ENCODE data around the gene TBC1D14. TPM values are rescaled to one million over a fixed set of nuclear protein-coding genes. Genes with fewer than 3 reads are reported as not detected.

TBC1D14 gene
- total RNA-seq, 4 donors from 2014 or later: 39.8 to 47.0 (median 46.0) TPM

- H3K4me3 ChIP-seq (replicated peaks in 1 of 3): no peak overlapping the region
- H3K9me3 ChIP-seq: no peaks in the 10 kb centered on the region
- 90 to 99% methylated on average over 2 to 4 of the region's 4 CpGs for WGBS, 2 donors
- intact Hi-C loops (cut with DNase I): no loop called here
- TF ChIP-seq POLR2A (IDR thresholded peaks at IDR 0.05): no peak
- TF ChIP-seq, protein P1, sequence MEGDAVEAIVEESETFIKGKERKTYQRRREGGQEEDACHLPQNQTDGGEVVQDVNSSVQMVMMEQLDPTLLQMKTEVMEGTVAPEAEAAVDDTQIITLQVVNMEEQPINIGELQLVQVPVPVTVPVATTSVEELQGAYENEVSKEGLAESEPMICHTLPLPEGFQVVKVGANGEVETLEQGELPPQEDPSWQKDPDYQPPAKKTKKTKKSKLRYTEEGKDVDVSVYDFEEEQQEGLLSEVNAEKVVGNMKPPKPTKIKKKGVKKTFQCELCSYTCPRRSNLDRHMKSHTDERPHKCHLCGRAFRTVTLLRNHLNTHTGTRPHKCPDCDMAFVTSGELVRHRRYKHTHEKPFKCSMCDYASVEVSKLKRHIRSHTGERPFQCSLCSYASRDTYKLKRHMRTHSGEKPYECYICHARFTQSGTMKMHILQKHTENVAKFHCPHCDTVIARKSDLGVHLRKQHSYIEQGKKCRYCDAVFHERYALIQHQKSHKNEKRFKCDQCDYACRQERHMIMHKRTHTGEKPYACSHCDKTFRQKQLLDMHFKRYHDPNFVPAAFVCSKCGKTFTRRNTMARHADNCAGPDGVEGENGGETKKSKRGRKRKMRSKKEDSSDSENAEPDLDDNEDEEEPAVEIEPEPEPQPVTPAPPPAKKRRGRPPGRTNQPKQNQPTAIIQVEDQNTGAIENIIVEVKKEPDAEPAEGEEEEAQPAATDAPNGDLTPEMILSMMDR (IDR thresholded peaks at IDR 0.05): no peak
- peaks cover 4 to 7% of the 10 kb centered on the region in 2 donors for H3K36me3 ChIP-seq
- no peaks in the 10 kb centered on the region for H3K27me3 ChIP-seq
- H3K27ac ChIP-seq: no peak overlapping the region
- peaks cover 7 to 20% of the 10 kb centered on the region in 2 donors for H3K4me1 ChIP-seq
- no peak for DNase-seq
Observed at GRCh38 chr4:6928081-6928480, 18.5 kb downstream of the TBC1D14 start.

DNA sequence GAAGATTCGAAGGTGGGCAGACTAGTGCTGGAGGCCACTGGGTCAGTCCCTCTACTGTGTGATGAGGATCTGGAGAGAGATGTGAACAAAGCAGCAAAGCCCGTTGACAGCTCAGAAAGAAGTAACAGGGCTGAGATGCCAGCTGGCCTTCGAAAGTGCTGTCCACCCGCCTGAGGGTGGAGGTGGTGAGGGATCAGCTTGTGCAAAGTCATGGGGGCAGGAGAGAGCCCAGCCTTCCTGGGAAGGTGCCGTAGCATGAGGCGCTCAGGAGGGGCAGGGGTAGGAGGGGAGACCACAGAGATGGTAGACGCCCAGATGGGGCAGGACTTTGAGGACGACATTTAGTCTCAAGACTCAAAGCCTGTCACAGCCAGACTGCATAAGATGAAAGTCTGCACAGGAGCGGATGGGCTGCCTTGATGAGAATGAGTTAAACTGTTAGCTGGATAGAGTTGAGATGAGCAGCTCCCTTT, 19.7 kb downstream of the TBC1D14 start:
- Histone ChIP-seq H3K36me3 (no peaks in the 10 kb centered on the region), H3K4me1 (peaks cover 7 to 15% of the 10 kb centered on the region in 2 donors), H3K9me3 (no peaks in the 10 kb centered on the region), H3K27ac (no peak overlapping the region), H3K4me3 (replicated peaks in 1 of 3) (no peak overlapping the region), H3K27me3 (no peaks in the 10 kb centered on the region)
- TF ChIP-seq, protein P1 (IDR thresholded peaks at IDR 0.05): no peak
- TF ChIP-seq POLR2A (IDR thresholded peaks at IDR 0.05): no peak
- intact Hi-C loops (cut with DNase I): no loop called here
- 72 to 77% methylated on average over 9 of the region's 9 CpGs for WGBS, 2 donors
- no peak for DNase-seq

DNA sequence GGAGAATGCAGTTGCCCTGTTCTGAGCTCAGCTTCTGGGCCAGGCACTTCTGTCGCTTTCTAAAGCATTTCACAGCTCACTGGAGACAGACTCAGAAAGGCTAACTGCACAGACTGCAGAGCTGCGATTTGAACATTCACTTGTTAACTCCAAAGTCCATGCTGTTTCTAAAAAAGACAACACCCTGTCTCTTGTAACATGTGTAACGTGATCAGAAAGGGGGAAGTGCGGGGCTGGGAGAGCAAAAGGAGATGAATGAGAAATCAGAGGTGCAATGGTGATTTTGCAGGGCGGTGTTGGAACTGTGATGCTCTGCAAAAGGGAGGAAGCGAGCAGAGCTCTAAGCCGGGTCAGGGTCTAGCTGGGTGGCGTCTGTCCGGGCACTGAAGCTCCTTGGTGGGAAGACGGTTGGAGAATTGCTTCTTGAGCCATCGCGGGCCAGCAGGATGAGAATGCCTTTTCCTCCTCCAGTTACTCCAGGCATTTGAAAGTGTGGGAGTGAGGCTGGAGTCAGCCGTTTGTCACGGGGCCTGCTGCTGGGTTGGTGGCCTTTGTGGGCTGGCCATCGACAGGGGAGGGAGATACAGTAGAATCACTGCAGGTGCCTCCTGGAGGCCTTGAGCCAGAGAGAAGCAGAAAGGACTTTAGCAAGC, 20.3 kb downstream of the TBC1D14 start:
- intact Hi-C loops (cut with DNase I): no loop called here
- no peak overlapping the region for H3K27ac ChIP-seq
- no peaks in the 10 kb centered on the region for H3K36me3 ChIP-seq
- 50 to 54% methylated on average over 15 of the region's 15 CpGs for WGBS, 2 donors
- H3K9me3 ChIP-seq: no peaks in the 10 kb centered on the region
- H3K4me3 ChIP-seq (replicated peaks in 1 of 3): no peak overlapping the region
- TF ChIP-seq POLR2A (IDR thresholded peaks at IDR 0.05): no peak
- TF ChIP-seq, protein P1 (IDR thresholded peaks at IDR 0.05): no peak
- no peak for DNase-seq
- no peaks in the 10 kb centered on the region for H3K27me3 ChIP-seq
- H3K4me1 ChIP-seq: peaks cover 7 to 15% of the 10 kb centered on the region in 2 donors

- Histone ChIP-seq H3K36me3 (no peaks in the 10 kb centered on the region), H3K4me1 (peaks cover 7 to 11% of the 10 kb centered on the region in 2 donors), H3K9me3 (no peaks in the 10 kb centered on the region), H3K27me3 (no peaks in the 10 kb centered on the region), H3K4me3 (replicated peaks in 1 of 3) (no peak overlapping the region), H3K27ac (no peak overlapping the region)
- no peak for DNase-seq
- WGBS, 2 donors: 93 to 100% methylated on average over 3 of the region's 3 CpGs
- TF ChIP-seq, protein P1 (IDR thresholded peaks at IDR 0.05): no peak
- no peak for TF ChIP-seq POLR2A (IDR thresholded peaks at IDR 0.05)
- intact Hi-C loops (cut with DNase I): no loop called here
Observed at GRCh38 chr4:6932475-6932874, 22.8 kb downstream of the TBC1D14 start.

DNA sequence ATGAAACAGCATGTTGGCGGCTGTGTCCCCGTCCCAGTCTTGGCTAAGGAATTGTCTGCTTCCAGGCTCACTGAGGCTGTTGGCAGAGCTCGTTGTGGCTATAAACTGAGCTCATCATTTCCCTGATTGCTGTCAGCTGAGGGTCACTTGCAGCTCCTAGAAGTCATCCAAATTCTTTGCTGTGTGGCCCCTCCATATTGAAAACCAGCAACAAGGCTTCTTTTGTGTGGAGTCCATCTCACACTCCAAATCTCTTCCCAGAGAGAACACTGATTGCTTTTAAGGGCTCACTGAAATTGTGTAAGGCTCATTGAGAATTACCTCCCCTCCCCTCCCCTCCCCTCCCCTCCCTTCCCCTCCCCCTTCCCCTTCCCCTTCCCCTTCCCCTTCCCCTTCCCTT, 23.3 kb downstream of the TBC1D14 start:
- Histone ChIP-seq H3K4me1 (peaks cover 7 to 10% of the 10 kb centered on the region in 2 donors), H3K4me3 (replicated peaks in 1 of 3) (no peak overlapping the region), H3K27ac (no peak overlapping the region), H3K27me3 (no peaks in the 10 kb centered on the region), H3K9me3 (no peaks in the 10 kb centered on the region), H3K36me3 (no peaks in the 10 kb centered on the region)
- TF ChIP-seq, protein P1 (IDR thresholded peaks at IDR 0.05): no peak
- no peak for TF ChIP-seq POLR2A (IDR thresholded peaks at IDR 0.05)
- 79 to 91% methylated on average over 3 of the region's 3 CpGs for WGBS, 2 donors
- intact Hi-C loops (cut with DNase I): no loop called here
- no peak for DNase-seq
